ENCODE results near the gene PACSIN3. TPM values are rescaled to one million over a fixed set of nuclear protein-coding genes. Genes with fewer than 3 reads are reported as not detected.

The PACSIN3 gene
- polyA plus RNA-seq, 1 donor from 2014 or later = not detected

GRCh38 chr11:47222696-47223095, 36.5 kb upstream of the PACSIN3 start:
- TF ChIP-seq REST (IDR thresholded peaks at IDR 0.05; ENCODE audit: borderline replicate concordance) (no peak), EZH2 (IDR thresholded peaks at IDR 0.05; ENCODE audit: borderline replicate concordance, insufficient read depth, low read length, poor library complexity, severe bottlenecking) (no peak), MXI1 (conservative IDR thresholded peaks at IDR 0.05; ENCODE audit: poor library complexity, severe bottlenecking) (no peak), SMC3 (conservative IDR thresholded peaks at IDR 0.05; ENCODE audit: poor library complexity) (no peak), POLR2AphosphoS5 (IDR thresholded peaks at IDR 0.05) (no peak), CTCF (IDR thresholded peaks at IDR 0.05; ENCODE audit: poor library complexity, severe bottlenecking) (no peak), RAD21 (conservative IDR thresholded peaks at IDR 0.05) (no peak), TAF1 (IDR thresholded peaks at IDR 0.05; ENCODE audit: low read depth) (no peak), EP300 (conservative IDR thresholded peaks at IDR 0.05; ENCODE audit: poor library complexity, severe bottlenecking) (no peak)
- no peaks in the 10 kb centered on the region for H3K9me2 ChIP-seq (ENCODE audit: insufficient read depth, low read length)
- H3F3A ChIP-seq (ENCODE audit: insufficient read depth, low read length, poor library complexity, severe bottlenecking) = no peaks in the 10 kb centered on the region
- H3K79me2 ChIP-seq (replicated peaks; ENCODE audit: insufficient read depth, low read length) = no peaks in the 10 kb centered on the region
- H3K4me2 ChIP-seq (ENCODE audit: low read length) = no peak overlapping the region
- H3K27ac ChIP-seq (ENCODE audit: low read length) = no peak overlapping the region
- no peaks in the 10 kb centered on the region for H3K36me3 ChIP-seq (ENCODE audit: insufficient read depth, low read length)
- H3K9me3 ChIP-seq (ENCODE audit: low read length) = no peaks in the 10 kb centered on the region
- no peaks in the 10 kb centered on the region for H4K20me1 ChIP-seq (ENCODE audit: insufficient read depth)
- no peaks in the 10 kb centered on the region for H3K27me3 ChIP-seq (ENCODE audit: insufficient read depth, low read depth, low read length)
- no peak overlapping the region for H2AFZ ChIP-seq (ENCODE audit: low read depth, low read length)
- no peak overlapping the region for H3K4me3 ChIP-seq (ENCODE audit: low read length)
- H3K9ac ChIP-seq (ENCODE audit: low read length) = no peak overlapping the region

- TF ChIP-seq SMC3 (conservative IDR thresholded peaks at IDR 0.05; ENCODE audit: poor library complexity) (no peak), MXI1 (conservative IDR thresholded peaks at IDR 0.05; ENCODE audit: poor library complexity, severe bottlenecking) (no peak), RAD21 (conservative IDR thresholded peaks at IDR 0.05) (no peak), POLR2AphosphoS5 (IDR thresholded peaks at IDR 0.05) (no peak), EP300 (conservative IDR thresholded peaks at IDR 0.05; ENCODE audit: poor library complexity, severe bottlenecking) (no peak), CTCF (IDR thresholded peaks at IDR 0.05; ENCODE audit: poor library complexity, severe bottlenecking) (no peak), TAF1 (IDR thresholded peaks at IDR 0.05; ENCODE audit: low read depth) (no peak), EZH2 (IDR thresholded peaks at IDR 0.05; ENCODE audit: borderline replicate concordance, insufficient read depth, low read length, poor library complexity, severe bottlenecking) (no peak), REST (IDR thresholded peaks at IDR 0.05; ENCODE audit: borderline replicate concordance) (no peak)
- Histone ChIP-seq H4K20me1 (ENCODE audit: insufficient read depth) (no peaks in the 10 kb centered on the region), H3K79me2 (replicated peaks; ENCODE audit: insufficient read depth, low read length) (no peaks in the 10 kb centered on the region), H3K4me2 (ENCODE audit: low read length) (no peak overlapping the region), H3F3A (ENCODE audit: insufficient read depth, low read length, poor library complexity, severe bottlenecking) (no peaks in the 10 kb centered on the region), H3K27ac (ENCODE audit: low read length) (no peak overlapping the region), H3K36me3 (ENCODE audit: insufficient read depth, low read length) (no peaks in the 10 kb centered on the region), H2AFZ (ENCODE audit: low read depth, low read length) (no peak overlapping the region), H3K9me2 (ENCODE audit: insufficient read depth, low read length) (no peaks in the 10 kb centered on the region), H3K4me3 (ENCODE audit: low read length) (no peak overlapping the region), H3K27me3 (ENCODE audit: insufficient read depth, low read depth, low read length) (no peaks in the 10 kb centered on the region), H3K9me3 (ENCODE audit: low read length) (no peaks in the 10 kb centered on the region), H3K9ac (ENCODE audit: low read length) (no peak overlapping the region)
Measured at GRCh38 chr11:47220401-47220821, 34.2 kb upstream of the PACSIN3 start.
